Measurements from ENCODE around the gene RAB38. TPM values are rescaled to one million over a fixed set of nuclear protein-coding genes. Genes with fewer than 3 reads are reported as not detected.

The RAB38 gene
- total RNA-seq, 1 experiment from 2014 or later = 18.7 TPM

- H4K5ac ChIP-seq (ENCODE audit: insufficient read length, low read depth, low read length) = no peak overlapping the region
- H3K9ac ChIP-seq (ENCODE audit: extremely low read depth, insufficient read length, low read length) = peak overlapping the region; percentile 40
- peaks cover 13% of the 10 kb centered on the region for H3K23me2 ChIP-seq (ENCODE audit: insufficient read length, low read depth, low read length, poor library complexity, severe bottlenecking)
- no peaks in the 10 kb centered on the region for H3K79me2 ChIP-seq (ENCODE audit: insufficient read depth, low read length)
- no peak overlapping the region for H3K56ac ChIP-seq (ENCODE audit: insufficient read length, low read depth, low read length)
- 0 out of 7 replicates have a peak, but pooled peaks cover 0 to 2% (median 0%) of the 10 kb centered on the region in 3 experiments for H3K36me3 Mint-ChIP-seq (ENCODE audit: insufficient read depth in 1 of 3, low read depth in 3 of 3)
- no peak overlapping the region for H3K23ac ChIP-seq (ENCODE audit: insufficient read length, low read depth, low read length)
- H3T11ph ChIP-seq (ENCODE audit: low read length) = no peak overlapping the region
- H3K9me3 Mint-ChIP-seq = no peaks in the 10 kb centered on the region
- H2AK5ac ChIP-seq (ENCODE audit: insufficient read length, low read length) = no peak overlapping the region
- no peak overlapping the region for H2BK20ac ChIP-seq (ENCODE audit: low read depth, low read length, poor library complexity, severe bottlenecking)
- no peaks in the 10 kb centered on the region for H4K20me1 ChIP-seq (ENCODE audit: control insufficient read depth, insufficient read depth, insufficient read length)
- no peaks in the 10 kb centered on the region for H3K9me3 ChIP-seq (ENCODE audit: control insufficient read depth, low read depth, low read length)
- no peak overlapping the region for H3K14ac ChIP-seq (ENCODE audit: insufficient read depth, low read length)
- peaks cover 28 to 30% of the 10 kb centered on the region in 2 experiments for H3K4me1 Mint-ChIP-seq
- no peak for DNase-seq
- H4K91ac ChIP-seq (ENCODE audit: insufficient read length, low read depth, low read length) = no peak overlapping the region
- H2BK5ac ChIP-seq (ENCODE audit: insufficient read length, low read length) = no peak overlapping the region
- H3K4me1 ChIP-seq (ENCODE audit: insufficient read depth, low read length) = peaks cover 2% of the 10 kb centered on the region; the same call in 1 of the 2 replicates
- H2BK15ac ChIP-seq (ENCODE audit: low read depth, low read length) = no peak overlapping the region
- H3K4ac ChIP-seq (ENCODE audit: low read depth, low read length) = no peak overlapping the region
- TF ChIP-seq CTCF (conservative IDR thresholded peaks at IDR 0.05) = no peak
- H3K27ac Mint-ChIP-seq = no peak overlapping the region
- no peak overlapping the region for H3K18ac ChIP-seq (ENCODE audit: insufficient read length, low read depth, low read length)
- H3K4me3 Mint-ChIP-seq = peak overlapping the region; percentile 81 to 83
- peak overlapping the region; percentile 86 for H3K4me2 ChIP-seq (ENCODE audit: insufficient read depth, insufficient read length, low read length)
- H2BK12ac ChIP-seq (ENCODE audit: insufficient read length, low read depth, low read length) = no peak overlapping the region
- no CpG with 5 or more reads among the region's 15 CpGs for WGBS (ENCODE audit: extremely low coverage, insufficient read length, low lambda C conversion rate)
- no peak overlapping the region for H2BK120ac ChIP-seq (ENCODE audit: low read depth, low read length, poor library complexity, severe bottlenecking)
- H2AFZ ChIP-seq (ENCODE audit: low read length) = peak overlapping the region; percentile 81
- H3K79me1 ChIP-seq (ENCODE audit: insufficient read depth, low read depth, low read length, poor library complexity, severe bottlenecking) = no peaks in the 10 kb centered on the region
- no peak overlapping the region for H3K27ac ChIP-seq (ENCODE audit: insufficient read length, low read depth, low read length)
- H4K8ac ChIP-seq (replicated peaks; ENCODE audit: insufficient read length, low read depth, low read length) = no peak overlapping the region
- H3K27me3 ChIP-seq (ENCODE audit: insufficient read depth, low read length) = no peaks in the 10 kb centered on the region
- peaks cover 3% of the 10 kb centered on the region for H3K27me3 Mint-ChIP-seq (ENCODE audit: low read depth)
Measured at GRCh38 chr11:88175569-88176075, 379 bp upstream of the RAB38 start.

Data from H9 (cell line).